Progenitor cell of endocrine pancreas (in vitro differentiated cells): ENCODE measurements around the gene FDXR. TPM values are rescaled to one million over a fixed set of nuclear protein-coding genes. Genes with fewer than 3 reads are reported as not detected.

Experiments
- DNase-seq: peaks from one replicate; pipeline ENCODE4 v3.0.0; 2021; ENCODE audit warnings: low spot score; ENCODE audit not compliant: unreplicated experiment
- H3K27ac Mint-ChIP-seq: 2 replicates; pipeline ENCODE4 v1.8.0; 2021; ENCODE audit warnings: mild to moderate bottlenecking, moderate library complexity, mixed read lengths
- H3K27me3 Mint-ChIP-seq: 2 replicates; pipeline ENCODE4 v1.8.0; 2021; ENCODE audit warnings: mixed read lengths
- H3K36me3 Mint-ChIP-seq: 2 replicates; pipeline ENCODE4 v1.8.0; 2022; ENCODE audit warnings: mixed read lengths; ENCODE audit not compliant: insufficient read depth
- H3K4me1 Mint-ChIP-seq: 2 replicates; pipeline ENCODE4 v1.8.0; 2021; ENCODE audit warnings: low read depth, mixed read lengths
- H3K4me3 Mint-ChIP-seq: 2 replicates; pipeline ENCODE4 v1.8.0; 2021; ENCODE audit warnings: low read depth, mild to moderate bottlenecking, moderate library complexity, mixed read lengths
- H3K9me3 Mint-ChIP-seq: 2 replicates; pipeline ENCODE4 v1.8.0; 2021; ENCODE audit warnings: low read depth, mixed read lengths
- CTCF ChIP-seq: fragments of 200-600 bp; sonication (generic); IDR thresholded peaks from one replicate; pipeline ENCODE4 v1.5.0; 2021; ENCODE audit warnings: antibody characterized with exemption, mild to moderate bottlenecking; ENCODE audit not compliant: unreplicated experiment
- total RNA-seq: library from RNA; stranded (reverse); gene quantifications from 2 replicates; pipeline ENCODE4 v1.2.1, GENCODE V29; 2021

Gene FDXR
- total RNA-seq, 1 donor from 2014 or later = 18.2 TPM

- H3K4me1 Mint-ChIP-seq = no peaks in the 10 kb centered on the region
- peaks cover 6% of the 10 kb centered on the region for H3K36me3 Mint-ChIP-seq
- H3K27ac Mint-ChIP-seq = no peak overlapping the region
- DNase-seq = no peak
- TF ChIP-seq CTCF = no peak
- no peaks in the 10 kb centered on the region for H3K9me3 Mint-ChIP-seq
- H3K27me3 Mint-ChIP-seq = no peaks in the 10 kb centered on the region
- no peak overlapping the region for H3K4me3 Mint-ChIP-seq
Measured at GRCh38 chr17:74833501-74834377, 39.1 kb downstream of the FDXR start.

- Mint-ChIP-seq H3K4me3 (no peak overlapping the region), H3K9me3 (no peaks in the 10 kb centered on the region), H3K4me1 (no peaks in the 10 kb centered on the region), H3K36me3 (peaks cover 6% of the 10 kb centered on the region), H3K27me3 (no peaks in the 10 kb centered on the region), H3K27ac (peak overlapping the region; percentile 33)
- no peak for TF ChIP-seq CTCF
- DNase-seq = no peak
Measured at GRCh38 chr17:74832421-74832820, 40.4 kb downstream of the FDXR start.

GRCh38 chr17:74831444-74832146, 41.2 kb downstream of the FDXR start:
- no peak for TF ChIP-seq CTCF
- H3K36me3 Mint-ChIP-seq = peaks cover 4% of the 10 kb centered on the region
- H3K9me3 Mint-ChIP-seq = no peaks in the 10 kb centered on the region
- H3K4me1 Mint-ChIP-seq = no peaks in the 10 kb centered on the region
- no peak for DNase-seq
- H3K4me3 Mint-ChIP-seq = no peak overlapping the region
- H3K27me3 Mint-ChIP-seq = no peaks in the 10 kb centered on the region
- H3K27ac Mint-ChIP-seq = no peak overlapping the region

- no peak for TF ChIP-seq CTCF
- Mint-ChIP-seq H3K9me3 (no peaks in the 10 kb centered on the region), H3K27ac (peak overlapping the region; percentile 33), H3K4me3 (no peak overlapping the region), H3K36me3 (peaks cover 1% of the 10 kb centered on the region), H3K27me3 (no peaks in the 10 kb centered on the region), H3K4me1 (no peaks in the 10 kb centered on the region)
- no peak for DNase-seq
Measured at GRCh38 chr17:74830861-74831260, 41.9 kb downstream of the FDXR start.

GRCh38 chr17:74827800-74828199, 45.0 kb downstream of the FDXR start:
- H3K27me3 Mint-ChIP-seq = no peaks in the 10 kb centered on the region
- no peak for DNase-seq
- no peak overlapping the region for H3K27ac Mint-ChIP-seq
- peaks cover 1% of the 10 kb centered on the region for H3K36me3 Mint-ChIP-seq
- no peak overlapping the region for H3K4me3 Mint-ChIP-seq
- TF ChIP-seq CTCF = no peak
- no peaks in the 10 kb centered on the region for H3K9me3 Mint-ChIP-seq
- no peaks in the 10 kb centered on the region for H3K4me1 Mint-ChIP-seq
